ENCODE measurements around the gene MROH7. TPM values are rescaled to one million over a fixed set of nuclear protein-coding genes. Genes with fewer than 3 reads are reported as not detected.

The MROH7 gene
- total RNA-seq, 1 donor from 2014 or later: 0.19 TPM

GRCh38 chr1:54736685-54737084 lies 95.1 kb downstream of the MROH7 start:
- TF ChIP-seq, protein P1, sequence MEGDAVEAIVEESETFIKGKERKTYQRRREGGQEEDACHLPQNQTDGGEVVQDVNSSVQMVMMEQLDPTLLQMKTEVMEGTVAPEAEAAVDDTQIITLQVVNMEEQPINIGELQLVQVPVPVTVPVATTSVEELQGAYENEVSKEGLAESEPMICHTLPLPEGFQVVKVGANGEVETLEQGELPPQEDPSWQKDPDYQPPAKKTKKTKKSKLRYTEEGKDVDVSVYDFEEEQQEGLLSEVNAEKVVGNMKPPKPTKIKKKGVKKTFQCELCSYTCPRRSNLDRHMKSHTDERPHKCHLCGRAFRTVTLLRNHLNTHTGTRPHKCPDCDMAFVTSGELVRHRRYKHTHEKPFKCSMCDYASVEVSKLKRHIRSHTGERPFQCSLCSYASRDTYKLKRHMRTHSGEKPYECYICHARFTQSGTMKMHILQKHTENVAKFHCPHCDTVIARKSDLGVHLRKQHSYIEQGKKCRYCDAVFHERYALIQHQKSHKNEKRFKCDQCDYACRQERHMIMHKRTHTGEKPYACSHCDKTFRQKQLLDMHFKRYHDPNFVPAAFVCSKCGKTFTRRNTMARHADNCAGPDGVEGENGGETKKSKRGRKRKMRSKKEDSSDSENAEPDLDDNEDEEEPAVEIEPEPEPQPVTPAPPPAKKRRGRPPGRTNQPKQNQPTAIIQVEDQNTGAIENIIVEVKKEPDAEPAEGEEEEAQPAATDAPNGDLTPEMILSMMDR (conservative IDR thresholded peaks at IDR 0.05): no peak
- Mint-ChIP-seq H3K27ac (no peak overlapping the region), H3K36me3 (peaks cover 22% of the 10 kb centered on the region)

GRCh38 chr1:54738244-54738643 lies 96.7 kb downstream of the MROH7 start:
- Mint-ChIP-seq H3K27ac (no peak overlapping the region), H3K4me3 (no peak overlapping the region), H3K36me3 (peaks cover 24% of the 10 kb centered on the region), H3K9me3 (no peaks in the 10 kb centered on the region), H3K4me1 (ENCODE audit: unreplicated experiment) (no peaks in the 10 kb centered on the region), H3K27me3 (no peaks in the 10 kb centered on the region)
- no peak for DNase-seq (ENCODE audit: extremely low spot score, unreplicated experiment)
- TF ChIP-seq, protein P1 (conservative IDR thresholded peaks at IDR 0.05): no peak

More at GRCh38 chr1:54736685-54737084, 95.1 kb downstream of the MROH7 start:
- no peak overlapping the region for H3K4me3 Mint-ChIP-seq
- no peaks in the 10 kb centered on the region for H3K27me3 Mint-ChIP-seq
- DNase-seq (ENCODE audit: extremely low spot score, unreplicated experiment): no peak
- H3K4me1 Mint-ChIP-seq (ENCODE audit: unreplicated experiment): no peaks in the 10 kb centered on the region
- no peaks in the 10 kb centered on the region for H3K9me3 Mint-ChIP-seq

DNA sequence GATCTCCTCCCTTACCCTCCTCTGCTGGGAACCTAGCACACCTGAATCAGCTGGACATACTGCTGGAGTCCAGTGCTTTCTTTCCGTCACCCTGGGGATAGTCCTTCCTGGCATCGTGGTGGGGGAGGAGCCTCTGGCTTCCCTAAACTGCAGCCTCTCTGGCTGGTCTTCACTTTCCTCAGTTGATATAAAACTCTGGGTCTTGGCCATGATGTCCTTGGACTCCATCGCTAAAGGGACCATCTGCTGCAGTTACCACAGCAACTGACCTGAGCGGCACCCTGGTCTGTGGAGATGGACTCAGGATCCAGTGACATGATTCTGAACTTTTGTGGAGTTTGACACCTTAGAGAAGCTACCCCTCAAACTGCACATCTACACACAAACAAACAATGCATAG lies 99.9 kb downstream of the MROH7 start:
- H3K27me3 Mint-ChIP-seq: no peaks in the 10 kb centered on the region
- TF ChIP-seq, protein P1 (conservative IDR thresholded peaks at IDR 0.05): no peak
- H3K36me3 Mint-ChIP-seq: peaks cover 19% of the 10 kb centered on the region
- H3K9me3 Mint-ChIP-seq: no peaks in the 10 kb centered on the region
- no peak overlapping the region for H3K27ac Mint-ChIP-seq
- no peak overlapping the region for H3K4me3 Mint-ChIP-seq
- DNase-seq (ENCODE audit: extremely low spot score, unreplicated experiment): no peak
- no peaks in the 10 kb centered on the region for H3K4me1 Mint-ChIP-seq (ENCODE audit: unreplicated experiment)

DNA sequence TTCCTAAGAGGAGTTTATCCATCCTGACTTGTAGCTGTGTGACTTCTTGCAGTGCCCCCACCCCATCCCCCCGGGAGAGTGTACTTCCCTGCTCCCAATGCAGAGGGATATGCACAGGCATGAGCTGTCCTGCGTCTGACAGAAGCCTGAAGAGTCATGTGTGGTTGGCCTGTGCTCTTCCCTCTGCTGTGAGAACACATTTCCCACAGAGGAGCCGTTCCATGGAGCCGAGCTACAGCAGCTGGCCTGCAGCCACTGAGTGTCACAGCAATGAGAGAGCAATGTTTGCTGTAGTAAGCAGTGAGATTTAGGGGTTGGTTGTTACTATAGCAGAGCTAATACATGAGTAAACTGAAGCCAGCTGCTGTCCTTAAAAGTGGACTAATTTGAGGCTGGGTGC lies 100.7 kb downstream of the MROH7 start:
- H3K9me3 Mint-ChIP-seq: no peaks in the 10 kb centered on the region
- no peak overlapping the region for H3K4me3 Mint-ChIP-seq
- H3K27ac Mint-ChIP-seq: no peak overlapping the region

DNA sequence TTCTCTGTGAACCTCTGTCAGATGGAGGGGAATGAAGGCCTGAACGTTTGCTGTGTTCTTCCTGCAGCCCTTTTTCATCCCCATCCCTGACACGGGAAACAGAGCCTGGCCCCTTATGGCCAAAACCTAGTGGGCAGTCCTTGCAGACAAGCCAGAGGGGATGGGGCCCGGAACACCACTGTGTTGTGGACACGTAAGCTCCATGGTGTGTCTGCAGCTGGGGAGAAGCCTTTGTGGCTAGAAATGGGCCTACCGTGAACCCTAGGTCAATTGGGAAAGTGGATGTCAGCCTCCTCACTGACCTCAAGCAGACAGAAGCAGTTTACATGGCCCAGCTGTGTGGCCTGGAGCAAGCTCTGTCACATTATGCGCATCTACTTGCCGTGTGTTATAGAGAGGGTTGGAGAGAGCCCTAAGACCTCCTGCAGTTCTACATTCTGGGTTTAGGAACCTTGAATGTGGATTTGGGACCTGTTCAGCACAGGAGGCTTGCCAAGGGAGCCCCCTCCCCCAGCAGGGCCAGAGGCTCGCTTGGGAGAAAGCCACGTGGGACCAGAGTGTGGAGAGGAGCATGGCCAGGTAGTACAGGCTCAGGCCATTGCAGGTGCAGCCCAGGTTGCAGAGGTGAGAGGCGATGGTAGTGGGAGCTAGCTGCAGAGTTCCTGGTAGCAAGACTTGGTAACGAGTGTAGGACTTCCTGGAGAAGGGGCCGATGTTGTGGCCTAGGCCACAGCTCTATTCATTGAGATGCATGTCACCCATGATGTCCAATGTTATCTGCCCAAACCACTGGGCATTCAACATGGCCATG lies 102.0 kb downstream of the MROH7 start:
- Mint-ChIP-seq H3K27ac (no peak overlapping the region), H3K27me3 (no peaks in the 10 kb centered on the region), H3K4me3 (no peak overlapping the region), H3K4me1 (ENCODE audit: unreplicated experiment) (no peaks in the 10 kb centered on the region), H3K9me3 (no peaks in the 10 kb centered on the region), H3K36me3 (peaks cover 6% of the 10 kb centered on the region)
- TF ChIP-seq, protein P1 (conservative IDR thresholded peaks at IDR 0.05): no peak
- no peak for DNase-seq (ENCODE audit: extremely low spot score, unreplicated experiment)

More for the DNA sequence above, 100.7 kb downstream of the MROH7 start:
- H3K4me1 Mint-ChIP-seq (ENCODE audit: unreplicated experiment): no peaks in the 10 kb centered on the region
- no peak for DNase-seq (ENCODE audit: extremely low spot score, unreplicated experiment)
- TF ChIP-seq, protein P1 (conservative IDR thresholded peaks at IDR 0.05): no peak
- H3K36me3 Mint-ChIP-seq: peaks cover 12% of the 10 kb centered on the region
- no peaks in the 10 kb centered on the region for H3K27me3 Mint-ChIP-seq

All from type B pancreatic cell (in vitro differentiated cells).